ENCODE results near the gene OTUD7B. TPM values are rescaled to one million over a fixed set of nuclear protein-coding genes. Genes with fewer than 3 reads are reported as not detected.

Gene OTUD7B
- total RNA-seq, 1 donor: 18.5 TPM

DNA sequence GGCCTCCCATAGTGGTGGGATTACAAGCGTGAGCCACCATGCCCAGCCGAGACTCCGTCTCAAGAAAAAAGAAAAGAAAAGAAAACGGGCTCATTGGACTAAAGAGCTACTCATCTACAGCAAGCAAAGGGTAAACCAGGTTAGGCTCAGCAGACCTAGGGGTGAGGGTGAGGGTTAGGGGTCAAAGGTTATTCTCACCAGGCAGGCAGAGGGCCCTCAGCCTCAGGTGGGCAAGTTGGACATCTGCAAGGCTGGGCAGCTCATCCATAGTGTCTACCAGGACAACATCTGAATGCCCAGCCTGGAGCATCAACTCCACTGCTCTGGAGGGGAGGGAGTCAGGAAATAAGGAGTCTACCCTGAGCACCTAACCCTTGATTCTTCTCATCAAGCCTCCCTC, 77.3 kb downstream of the OTUD7B start:
- Histone ChIP-seq H3K4me1 (ENCODE audit: insufficient read depth, low read length) (peaks cover 28% of the 10 kb centered on the region), H3K27me3 (ENCODE audit: insufficient read depth, low read length) (no peaks in the 10 kb centered on the region), H3K4me3 (ENCODE audit: insufficient read depth, low read length) (no peak overlapping the region), H2AFZ (ENCODE audit: low read length) (no peak overlapping the region), H3K9me3 (ENCODE audit: low read depth, low read length) (no peaks in the 10 kb centered on the region), H3K4me2 (ENCODE audit: insufficient read depth, low read length) (no peak overlapping the region), H3K27ac (ENCODE audit: low read depth, low read length) (no peak overlapping the region), H4K20me1 (ENCODE audit: insufficient read depth, low read length) (no peaks in the 10 kb centered on the region), H3K36me3 (ENCODE audit: insufficient read depth, low read length) (peaks cover 26% of the 10 kb centered on the region), H3K79me2 (ENCODE audit: insufficient read depth, low read length) (peaks cover 9% of the 10 kb centered on the region)
- TF ChIP-seq CTCF (IDR thresholded peaks at IDR 0.05; ENCODE audit: extremely low read depth, low read depth, low read length): no peak
- DNase-seq (ENCODE audit: insufficient read length, low spot score, missing footprints): no peak

- Histone ChIP-seq H3K27ac (ENCODE audit: low read depth, low read length) (no peak overlapping the region), H3K4me2 (ENCODE audit: insufficient read depth, low read length) (no peak overlapping the region), H3K4me3 (ENCODE audit: insufficient read depth, low read length) (no peak overlapping the region), H3K79me2 (ENCODE audit: insufficient read depth, low read length) (peaks cover 11% of the 10 kb centered on the region), H2AFZ (ENCODE audit: low read length) (no peak overlapping the region), H3K4me1 (ENCODE audit: insufficient read depth, low read length) (peaks cover 22% of the 10 kb centered on the region), H3K36me3 (ENCODE audit: insufficient read depth, low read length) (peaks cover 26% of the 10 kb centered on the region), H3K27me3 (ENCODE audit: insufficient read depth, low read length) (no peaks in the 10 kb centered on the region), H3K9me3 (ENCODE audit: low read depth, low read length) (no peaks in the 10 kb centered on the region), H4K20me1 (ENCODE audit: insufficient read depth, low read length) (peaks cover under 1% of the 10 kb centered on the region)
- no peak for TF ChIP-seq CTCF (IDR thresholded peaks at IDR 0.05; ENCODE audit: extremely low read depth, low read depth, low read length)
- no peak for DNase-seq (ENCODE audit: insufficient read length, low spot score, missing footprints)
Measured at GRCh38 chr1:149932474-149932873, 78.1 kb downstream of the OTUD7B start.

DNA sequence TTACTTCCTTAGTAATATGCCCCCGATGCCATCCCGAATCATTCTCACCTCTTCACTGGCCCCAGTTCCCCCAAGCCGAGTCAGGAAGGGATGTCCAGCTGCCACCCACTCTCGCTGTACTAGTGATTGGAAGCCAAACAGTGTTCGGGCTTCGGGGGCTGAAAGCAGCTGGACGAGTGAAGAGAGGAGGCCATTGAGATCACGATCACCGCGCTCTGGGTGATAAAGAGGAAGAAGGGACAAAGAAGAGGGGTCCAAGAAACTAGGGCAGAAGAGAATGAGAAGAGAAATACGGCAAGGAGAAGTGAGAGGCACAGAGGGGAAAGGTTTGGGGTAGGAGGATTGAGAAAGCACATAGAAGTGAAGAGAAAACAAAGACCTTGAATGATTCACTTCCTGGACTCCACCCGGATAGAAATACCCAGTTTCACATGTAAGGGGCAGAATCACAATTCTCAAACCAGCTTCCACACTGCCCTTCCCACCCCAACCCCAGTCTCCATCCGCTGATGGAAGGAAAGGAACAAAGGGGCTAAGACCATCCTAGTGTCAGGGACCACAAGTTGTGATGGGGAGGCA, 79.2 kb downstream of the OTUD7B start:
- no peak overlapping the region for H3K4me2 ChIP-seq (ENCODE audit: insufficient read depth, low read length)

GRCh38 chr1:149929856-149930255, 80.7 kb downstream of the OTUD7B start:
- no peak overlapping the region for H3K27ac ChIP-seq (ENCODE audit: low read depth, low read length)
- peaks cover 28% of the 10 kb centered on the region for H3K79me2 ChIP-seq (ENCODE audit: insufficient read depth, low read length)
- H3K36me3 ChIP-seq (ENCODE audit: insufficient read depth, low read length): peaks cover 44% of the 10 kb centered on the region
- H3K9me3 ChIP-seq (ENCODE audit: low read depth, low read length): no peaks in the 10 kb centered on the region
- TF ChIP-seq CTCF (IDR thresholded peaks at IDR 0.05; ENCODE audit: extremely low read depth, low read depth, low read length): no peak
- DNase-seq (ENCODE audit: insufficient read length, low spot score, missing footprints): no peak
- H3K4me2 ChIP-seq (ENCODE audit: insufficient read depth, low read length): no peak overlapping the region
- H3K4me3 ChIP-seq (ENCODE audit: insufficient read depth, low read length): no peak overlapping the region
- peaks cover 18% of the 10 kb centered on the region for H3K4me1 ChIP-seq (ENCODE audit: insufficient read depth, low read length)
- no peaks in the 10 kb centered on the region for H3K27me3 ChIP-seq (ENCODE audit: insufficient read depth, low read length)
- H4K20me1 ChIP-seq (ENCODE audit: insufficient read depth, low read length): peaks cover 26% of the 10 kb centered on the region
- H2AFZ ChIP-seq (ENCODE audit: low read length): no peak overlapping the region

More for the DNA sequence above, 79.2 kb downstream of the OTUD7B start:
- Histone ChIP-seq H3K9me3 (ENCODE audit: low read depth, low read length) (no peaks in the 10 kb centered on the region), H3K4me1 (ENCODE audit: insufficient read depth, low read length) (peaks cover 21% of the 10 kb centered on the region), H3K27me3 (ENCODE audit: insufficient read depth, low read length) (no peaks in the 10 kb centered on the region), H3K27ac (ENCODE audit: low read depth, low read length) (no peak overlapping the region), H2AFZ (ENCODE audit: low read length) (no peak overlapping the region), H3K79me2 (ENCODE audit: insufficient read depth, low read length) (peaks cover 20% of the 10 kb centered on the region), H3K4me3 (ENCODE audit: insufficient read depth, low read length) (no peak overlapping the region), H3K36me3 (ENCODE audit: insufficient read depth, low read length) (peaks cover 30% of the 10 kb centered on the region), H4K20me1 (ENCODE audit: insufficient read depth, low read length) (peaks cover 12% of the 10 kb centered on the region)
- TF ChIP-seq CTCF (IDR thresholded peaks at IDR 0.05; ENCODE audit: extremely low read depth, low read depth, low read length): no peak
- DNase-seq (ENCODE audit: insufficient read length, low spot score, missing footprints): no peak
